ENCODE data around the gene ATP5PO.

The ATP5PO gene

DNA sequence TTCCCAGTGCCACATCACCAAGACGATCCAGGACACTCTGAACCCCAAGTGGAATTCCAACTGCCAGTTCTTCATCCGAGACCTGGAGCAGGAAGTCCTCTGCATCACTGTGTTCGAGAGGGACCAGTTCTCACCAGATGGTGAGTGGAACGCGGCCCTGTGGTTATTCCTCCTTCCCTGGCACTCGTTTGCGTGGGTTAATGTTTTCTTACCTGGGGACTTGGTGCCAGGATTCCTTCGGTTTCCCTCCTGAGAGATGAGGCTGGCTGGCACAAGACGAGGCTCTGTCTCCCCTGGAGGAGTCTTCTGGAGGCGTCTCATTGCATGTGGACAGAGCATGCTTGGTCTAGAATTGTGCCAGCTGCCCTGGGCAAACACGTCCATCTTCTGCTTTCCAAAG, 29.3 kb downstream of the ATP5PO start:
- no peak overlapping the region for H3K9ac ChIP-seq (ENCODE audit: low read depth in 1 of 2, low read length in 2 of 2)
- no peaks in the 10 kb centered on the region for H3K9me3 ChIP-seq (ENCODE audit: control insufficient read depth in 2 of 2, low read length in 2 of 2)
- H3K27me3 ChIP-seq (ENCODE audit: control insufficient read depth in 2 of 2, insufficient read depth in 2 of 2, low read length in 2 of 2): no peaks in the 10 kb centered on the region
- H3K36me3 ChIP-seq (ENCODE audit: control insufficient read depth in 2 of 2, insufficient read depth in 2 of 2, low read length in 2 of 2): no peaks in the 10 kb centered on the region
- H3K4me3 ChIP-seq (ENCODE audit: low read length in 2 of 2): no peak overlapping the region
- no peaks in the 10 kb centered on the region for H3K4me1 ChIP-seq (ENCODE audit: control insufficient read depth in 2 of 2, insufficient read depth in 2 of 2, low read length in 2 of 2)
- no peak overlapping the region for H3K27ac ChIP-seq (ENCODE audit: low read depth in 2 of 2, low read length in 2 of 2)

DNA sequence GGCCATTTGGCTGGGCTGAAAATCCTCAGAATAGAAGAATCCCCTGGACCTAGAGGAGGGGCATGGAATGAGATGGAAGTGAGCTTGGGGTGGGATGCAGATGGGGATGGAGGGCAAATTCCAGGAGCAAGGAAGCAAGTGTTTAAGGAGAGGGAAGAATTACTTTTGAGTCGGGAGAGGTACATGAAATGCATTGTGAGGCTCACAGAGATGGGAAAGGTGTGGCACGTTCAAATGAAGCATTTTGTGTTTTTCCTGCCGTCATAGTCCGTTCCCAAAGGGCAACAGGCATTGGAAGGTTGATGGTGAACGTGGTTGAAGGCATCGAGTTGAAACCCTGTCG, 30.5 kb downstream of the ATP5PO start:
- H3K9ac ChIP-seq (ENCODE audit: low read depth in 1 of 2, low read length in 2 of 2): no peak overlapping the region
- no peaks in the 10 kb centered on the region for H3K36me3 ChIP-seq (ENCODE audit: control insufficient read depth in 2 of 2, insufficient read depth in 2 of 2, low read length in 2 of 2)
- no peaks in the 10 kb centered on the region for H3K4me1 ChIP-seq (ENCODE audit: control insufficient read depth in 2 of 2, insufficient read depth in 2 of 2, low read length in 2 of 2)
- H3K27ac ChIP-seq (ENCODE audit: low read depth in 2 of 2, low read length in 2 of 2): no peak overlapping the region
- H3K9me3 ChIP-seq (ENCODE audit: control insufficient read depth in 2 of 2, low read length in 2 of 2): no peaks in the 10 kb centered on the region
- H3K4me3 ChIP-seq (ENCODE audit: low read length in 2 of 2): no peak overlapping the region
- H3K27me3 ChIP-seq (ENCODE audit: control insufficient read depth in 2 of 2, insufficient read depth in 2 of 2, low read length in 2 of 2): no peaks in the 10 kb centered on the region

DNA sequence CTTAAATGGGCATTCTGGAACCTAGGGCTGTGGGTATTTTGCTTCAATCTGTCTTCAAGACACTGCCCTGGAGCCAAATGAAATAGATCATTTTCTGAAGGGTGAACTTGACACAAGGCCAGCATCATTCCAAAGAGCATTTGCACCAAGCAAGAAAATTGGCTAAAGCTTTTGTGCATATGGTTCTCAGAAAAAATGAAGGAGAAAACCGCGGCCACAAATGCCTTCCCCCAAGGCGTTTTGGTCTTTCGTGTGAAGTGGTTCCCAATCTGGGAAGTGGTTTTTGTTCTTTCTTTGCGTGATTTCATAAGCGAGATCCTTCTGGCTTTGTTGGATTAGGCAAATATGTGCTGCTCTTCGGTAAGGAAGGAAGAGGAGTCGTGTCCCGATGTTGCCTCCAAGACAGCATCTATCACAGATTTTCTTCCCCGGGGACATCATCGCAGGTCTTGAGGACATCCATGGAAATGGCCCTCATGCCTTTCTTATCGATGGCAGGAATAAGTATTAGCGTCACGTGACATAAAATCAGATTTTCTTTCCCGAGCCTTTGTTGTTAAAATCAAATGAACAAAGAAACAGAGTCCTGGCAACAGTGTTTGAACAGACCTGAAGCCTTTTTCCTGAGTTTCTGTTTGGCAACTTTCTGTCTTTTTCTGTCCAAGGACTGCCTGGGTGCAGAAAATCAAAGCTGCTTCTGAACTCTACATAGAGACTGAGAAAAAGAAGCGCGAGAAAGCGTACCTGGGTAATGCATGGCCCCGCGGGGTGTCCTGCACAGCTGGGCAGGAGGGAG, 31.0 kb downstream of the ATP5PO start:
- no peaks in the 10 kb centered on the region for H3K27me3 ChIP-seq (ENCODE audit: control insufficient read depth in 2 of 2, insufficient read depth in 2 of 2, low read length in 2 of 2)
- no peak overlapping the region for H3K27ac ChIP-seq (ENCODE audit: low read depth in 2 of 2, low read length in 2 of 2)
- H3K36me3 ChIP-seq (ENCODE audit: control insufficient read depth in 2 of 2, insufficient read depth in 2 of 2, low read length in 2 of 2): no peaks in the 10 kb centered on the region
- H3K4me3 ChIP-seq (ENCODE audit: low read length in 2 of 2): no peak overlapping the region
- H3K9ac ChIP-seq (ENCODE audit: low read depth in 1 of 2, low read length in 2 of 2): no peak overlapping the region
- no peaks in the 10 kb centered on the region for H3K9me3 ChIP-seq (ENCODE audit: control insufficient read depth in 2 of 2, low read length in 2 of 2)
- H3K4me1 ChIP-seq (ENCODE audit: control insufficient read depth in 2 of 2, insufficient read depth in 2 of 2, low read length in 2 of 2): no peaks in the 10 kb centered on the region

DNA sequence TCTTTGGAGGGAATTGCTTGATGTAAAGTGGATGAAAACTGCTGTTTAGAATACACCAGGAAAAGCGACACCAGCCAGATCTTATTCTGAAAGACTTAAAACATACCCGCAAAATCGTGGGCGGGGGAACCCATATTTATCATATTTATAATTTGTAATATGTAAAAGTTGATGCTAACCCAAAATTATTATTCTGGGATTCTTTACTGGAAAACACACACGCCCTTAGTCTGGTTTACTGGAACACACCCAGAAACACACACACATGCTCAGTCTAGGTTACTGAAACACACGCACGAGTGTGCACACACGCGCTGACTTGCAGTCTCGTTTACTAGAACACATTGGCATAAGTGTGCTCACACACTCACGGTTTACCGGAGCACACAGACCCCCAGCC, 32.5 kb downstream of the ATP5PO start:
- Histone ChIP-seq H3K4me3 (ENCODE audit: low read length in 2 of 2) (no peak overlapping the region), H3K36me3 (ENCODE audit: control insufficient read depth in 2 of 2, insufficient read depth in 2 of 2, low read length in 2 of 2) (no peaks in the 10 kb centered on the region), H3K9me3 (ENCODE audit: control insufficient read depth in 2 of 2, low read length in 2 of 2) (no peaks in the 10 kb centered on the region), H3K9ac (ENCODE audit: low read depth in 1 of 2, low read length in 2 of 2) (no peak overlapping the region), H3K4me1 (ENCODE audit: control insufficient read depth in 2 of 2, insufficient read depth in 2 of 2, low read length in 2 of 2) (no peaks in the 10 kb centered on the region), H3K27ac (ENCODE audit: low read depth in 2 of 2, low read length in 2 of 2) (no peak overlapping the region), H3K27me3 (ENCODE audit: control insufficient read depth in 2 of 2, insufficient read depth in 2 of 2, low read length in 2 of 2) (no peaks in the 10 kb centered on the region)

DNA sequence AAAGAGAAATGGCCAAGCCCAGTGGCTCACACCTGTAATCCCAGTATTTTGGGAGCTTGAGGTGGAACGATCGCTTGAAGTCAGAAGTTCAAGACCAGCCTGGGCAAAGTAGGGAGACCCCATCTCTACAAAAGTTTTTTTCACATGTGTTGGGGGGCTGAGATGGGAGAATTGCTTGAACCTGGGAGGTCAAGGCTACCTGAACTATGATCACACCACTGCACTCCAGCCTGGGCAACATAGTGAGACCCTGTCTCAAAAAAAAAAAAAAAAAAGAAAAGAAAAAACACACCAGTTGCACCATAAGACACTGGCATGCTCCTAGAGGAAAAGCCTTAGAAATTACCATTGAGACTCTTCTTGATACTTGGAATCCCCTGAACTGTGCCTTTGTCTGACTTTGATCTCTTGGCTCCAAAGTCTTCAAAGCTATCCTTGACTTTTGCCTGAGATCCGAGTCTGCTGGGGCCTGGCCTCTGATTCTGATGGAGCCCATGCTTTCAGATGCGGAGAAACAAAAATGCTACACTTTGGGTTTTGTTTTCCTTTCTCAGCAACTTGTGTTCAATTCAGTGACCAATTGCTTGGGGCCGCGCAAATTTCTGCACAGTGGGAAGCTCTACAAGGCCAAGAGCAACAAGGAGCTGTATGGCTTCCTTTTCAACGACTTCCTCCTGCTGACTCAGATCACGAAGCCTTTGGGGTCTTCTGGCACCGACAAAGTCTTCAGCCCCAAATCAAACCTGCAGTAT, 33.7 kb downstream of the ATP5PO start:
- Histone ChIP-seq H3K27ac (ENCODE audit: low read depth in 2 of 2, low read length in 2 of 2) (no peak overlapping the region), H3K4me3 (ENCODE audit: low read length in 2 of 2) (no peak overlapping the region), H3K9me3 (ENCODE audit: control insufficient read depth in 2 of 2, low read length in 2 of 2) (no peaks in the 10 kb centered on the region), H3K36me3 (ENCODE audit: control insufficient read depth in 2 of 2, insufficient read depth in 2 of 2, low read length in 2 of 2) (no peaks in the 10 kb centered on the region), H3K4me1 (ENCODE audit: control insufficient read depth in 2 of 2, insufficient read depth in 2 of 2, low read length in 2 of 2) (no peaks in the 10 kb centered on the region), H3K9ac (ENCODE audit: low read depth in 1 of 2, low read length in 2 of 2) (no peak overlapping the region), H3K27me3 (ENCODE audit: control insufficient read depth in 2 of 2, insufficient read depth in 2 of 2, low read length in 2 of 2) (no peaks in the 10 kb centered on the region)

DNA sequence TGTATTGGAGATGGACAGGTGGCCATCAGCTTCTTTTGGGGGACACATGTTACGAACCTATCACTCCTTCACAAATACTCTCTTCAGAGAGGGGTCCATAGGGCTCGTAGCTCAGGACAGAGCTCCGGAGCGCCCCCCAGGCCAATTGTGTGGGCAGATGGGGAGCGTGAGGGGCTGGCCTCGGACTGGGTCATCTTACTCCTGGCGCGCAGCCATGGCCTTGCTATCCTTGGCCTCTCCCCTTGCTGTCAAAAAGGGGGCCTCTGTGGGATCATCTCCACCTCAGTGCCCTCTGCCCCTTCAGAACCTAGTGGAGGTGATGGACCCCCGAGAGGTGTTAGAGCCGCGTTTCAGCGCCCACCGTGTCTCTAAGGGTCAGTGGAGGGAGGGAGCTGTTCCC, 35.0 kb downstream of the ATP5PO start:
- Histone ChIP-seq H3K27ac (ENCODE audit: low read depth in 2 of 2, low read length in 2 of 2) (no peak overlapping the region), H3K27me3 (ENCODE audit: control insufficient read depth in 2 of 2, insufficient read depth in 2 of 2, low read length in 2 of 2) (no peaks in the 10 kb centered on the region), H3K4me1 (ENCODE audit: control insufficient read depth in 2 of 2, insufficient read depth in 2 of 2, low read length in 2 of 2) (no peaks in the 10 kb centered on the region), H3K9me3 (ENCODE audit: control insufficient read depth in 2 of 2, low read length in 2 of 2) (no peaks in the 10 kb centered on the region), H3K9ac (ENCODE audit: low read depth in 1 of 2, low read length in 2 of 2) (no peak overlapping the region), H3K4me3 (ENCODE audit: low read length in 2 of 2) (no peak overlapping the region), H3K36me3 (ENCODE audit: control insufficient read depth in 2 of 2, insufficient read depth in 2 of 2, low read length in 2 of 2) (no peaks in the 10 kb centered on the region)

DNA sequence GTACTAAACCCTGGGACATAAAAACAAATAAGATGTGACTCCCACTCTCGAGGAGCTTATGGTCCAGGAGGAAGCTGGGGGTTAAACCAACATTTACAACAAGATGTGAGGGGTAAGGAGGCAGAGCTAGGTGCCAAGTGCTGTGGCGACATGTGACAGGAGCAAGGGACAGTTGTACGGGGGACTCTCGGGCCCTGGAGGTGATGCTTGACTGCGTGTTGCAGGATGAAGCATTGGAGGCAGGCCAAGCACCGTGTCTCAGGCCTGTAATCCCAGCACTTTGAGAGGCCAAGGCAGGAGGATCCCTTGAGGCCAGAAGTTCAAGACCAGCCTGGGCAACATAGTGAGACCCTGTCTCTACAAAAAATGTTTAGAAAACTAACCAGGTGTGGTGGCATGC, 36.8 kb downstream of the ATP5PO start:
- Histone ChIP-seq H3K27ac (ENCODE audit: low read depth in 2 of 2, low read length in 2 of 2) (no peak overlapping the region), H3K9ac (ENCODE audit: low read depth in 1 of 2, low read length in 2 of 2) (no peak overlapping the region), H3K36me3 (ENCODE audit: control insufficient read depth in 2 of 2, insufficient read depth in 2 of 2, low read length in 2 of 2) (no peaks in the 10 kb centered on the region), H3K9me3 (ENCODE audit: control insufficient read depth in 2 of 2, low read length in 2 of 2) (no peaks in the 10 kb centered on the region), H3K27me3 (ENCODE audit: control insufficient read depth in 2 of 2, insufficient read depth in 2 of 2, low read length in 2 of 2) (no peaks in the 10 kb centered on the region), H3K4me3 (ENCODE audit: low read length in 2 of 2) (no peak overlapping the region), H3K4me1 (ENCODE audit: control insufficient read depth in 2 of 2, insufficient read depth in 2 of 2, low read length in 2 of 2) (no peaks in the 10 kb centered on the region)

DNA sequence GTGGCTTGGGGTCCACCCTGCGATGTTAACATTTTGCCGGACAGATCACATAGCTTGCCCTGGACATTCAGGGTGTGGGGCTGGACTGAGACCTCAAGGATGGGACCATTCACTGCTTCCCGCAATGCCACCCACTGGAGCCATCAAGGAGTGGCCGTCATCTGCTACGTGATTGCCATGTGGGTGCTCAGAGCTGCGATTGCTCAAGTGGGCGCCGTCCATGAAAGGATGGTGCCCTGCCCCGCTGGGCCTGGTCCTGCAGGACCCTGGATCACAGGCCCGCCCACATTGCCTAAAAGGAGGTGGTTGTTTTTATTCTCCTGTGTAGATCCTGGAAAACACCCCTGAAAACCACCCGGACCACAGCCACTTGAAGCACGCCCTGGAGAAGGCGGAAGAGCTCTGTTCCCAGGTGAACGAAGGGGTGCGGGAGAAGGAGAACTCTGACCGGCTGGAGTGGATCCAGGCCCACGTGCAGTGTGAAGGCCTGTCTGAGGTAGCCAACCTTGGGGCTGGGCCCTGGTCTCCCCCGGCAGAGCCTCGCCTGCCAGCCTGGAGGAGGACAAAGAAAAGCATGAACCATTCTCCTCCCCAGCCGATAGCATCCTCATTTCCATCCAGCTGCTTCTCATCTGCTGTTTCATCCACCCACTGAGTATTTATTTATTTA, 40.4 kb downstream of the ATP5PO start:
- Histone ChIP-seq H3K36me3 (ENCODE audit: control insufficient read depth in 2 of 2, insufficient read depth in 2 of 2, low read length in 2 of 2) (no peaks in the 10 kb centered on the region), H3K27me3 (ENCODE audit: control insufficient read depth in 2 of 2, insufficient read depth in 2 of 2, low read length in 2 of 2) (no peaks in the 10 kb centered on the region), H3K27ac (ENCODE audit: low read depth in 2 of 2, low read length in 2 of 2) (no peak overlapping the region), H3K9ac (ENCODE audit: low read depth in 1 of 2, low read length in 2 of 2) (no peak overlapping the region), H3K4me1 (ENCODE audit: control insufficient read depth in 2 of 2, insufficient read depth in 2 of 2, low read length in 2 of 2) (no peaks in the 10 kb centered on the region), H3K9me3 (ENCODE audit: control insufficient read depth in 2 of 2, low read length in 2 of 2) (no peaks in the 10 kb centered on the region), H3K4me3 (ENCODE audit: low read length in 2 of 2) (no peak overlapping the region)

DNA sequence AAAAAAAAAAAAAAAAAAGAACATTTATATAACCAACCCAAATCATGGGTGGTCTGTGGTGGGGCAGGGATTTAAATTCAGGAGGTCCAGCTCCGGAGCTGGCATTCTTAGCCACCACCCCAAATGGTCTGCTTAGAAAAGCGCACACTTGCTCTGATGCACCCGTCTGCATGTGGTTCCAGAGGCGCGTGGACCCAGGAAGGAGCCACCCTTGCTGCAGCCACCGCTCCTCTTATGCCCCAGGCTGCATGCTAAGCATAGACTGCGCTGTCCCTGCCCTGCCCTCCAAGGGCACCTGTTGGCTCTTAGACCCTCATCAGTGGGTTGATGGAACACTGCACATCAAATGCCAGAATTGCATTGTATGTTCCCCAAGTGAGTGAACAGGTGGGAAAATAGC, 41.4 kb downstream of the ATP5PO start:
- no peak overlapping the region for H3K27ac ChIP-seq (ENCODE audit: low read depth in 2 of 2, low read length in 2 of 2)
- no peaks in the 10 kb centered on the region for H3K36me3 ChIP-seq (ENCODE audit: control insufficient read depth in 2 of 2, insufficient read depth in 2 of 2, low read length in 2 of 2)
- no peak overlapping the region for H3K9ac ChIP-seq (ENCODE audit: low read depth in 1 of 2, low read length in 2 of 2)
- H3K4me1 ChIP-seq (ENCODE audit: control insufficient read depth in 2 of 2, insufficient read depth in 2 of 2, low read length in 2 of 2): no peaks in the 10 kb centered on the region
- H3K27me3 ChIP-seq (ENCODE audit: control insufficient read depth in 2 of 2, insufficient read depth in 2 of 2, low read length in 2 of 2): no peaks in the 10 kb centered on the region
- no peak overlapping the region for H3K4me3 ChIP-seq (ENCODE audit: low read length in 2 of 2)
- no peaks in the 10 kb centered on the region for H3K9me3 ChIP-seq (ENCODE audit: control insufficient read depth in 2 of 2, low read length in 2 of 2)

DNA sequence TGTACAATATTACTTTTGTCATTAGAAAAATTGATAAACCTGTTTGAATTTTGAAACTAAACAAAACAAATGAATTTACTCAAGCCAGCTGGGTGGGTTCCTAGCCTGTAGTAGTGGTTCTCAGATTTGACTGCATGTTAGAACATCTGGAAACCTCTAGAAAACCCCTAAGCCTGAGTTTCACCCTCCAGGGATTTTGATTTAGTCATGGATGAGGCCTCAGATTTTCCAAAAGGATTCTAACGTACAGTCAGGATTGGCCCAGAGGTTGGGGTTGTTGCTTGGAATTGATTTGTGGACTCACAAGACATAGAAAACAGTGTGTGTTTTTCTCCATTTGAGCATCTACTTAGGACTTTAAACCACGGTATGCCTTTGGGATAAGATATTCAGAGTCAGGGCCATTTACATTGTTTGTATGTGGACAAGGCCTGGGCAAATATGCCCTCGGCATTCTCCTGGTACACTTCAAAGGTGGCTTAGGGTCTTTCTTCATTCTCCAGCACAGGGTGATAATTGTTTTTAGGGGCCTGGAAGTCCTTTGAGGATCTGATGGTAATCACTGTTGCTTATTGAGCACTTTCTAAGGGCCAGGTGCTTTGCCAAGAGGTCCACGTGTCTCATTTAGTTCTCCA, 42.6 kb downstream of the ATP5PO start:
- Histone ChIP-seq H3K9ac (ENCODE audit: low read depth in 1 of 2, low read length in 2 of 2) (no peak overlapping the region), H3K36me3 (ENCODE audit: control insufficient read depth in 2 of 2, insufficient read depth in 2 of 2, low read length in 2 of 2) (no peaks in the 10 kb centered on the region), H3K27me3 (ENCODE audit: control insufficient read depth in 2 of 2, insufficient read depth in 2 of 2, low read length in 2 of 2) (no peaks in the 10 kb centered on the region), H3K27ac (ENCODE audit: low read depth in 2 of 2, low read length in 2 of 2) (no peak overlapping the region), H3K9me3 (ENCODE audit: control insufficient read depth in 2 of 2, low read length in 2 of 2) (no peaks in the 10 kb centered on the region), H3K4me1 (ENCODE audit: control insufficient read depth in 2 of 2, insufficient read depth in 2 of 2, low read length in 2 of 2) (no peaks in the 10 kb centered on the region), H3K4me3 (ENCODE audit: low read length in 2 of 2) (no peak overlapping the region)

All from mucosa of rectum (tissue), 2 donors.